ENCODE data around the gene FHAD1. TPM values are rescaled to one million over a fixed set of nuclear protein-coding genes. Genes with fewer than 3 reads are reported as not detected.
A peak's percentile ranks its signal among the peaks of the same experiment; 100 is the strongest.

Gene FHAD1
- polyA plus RNA-seq, 1 of the 3 experiments (the other 2 are of a cell fraction): 0.48 TPM

DNA sequence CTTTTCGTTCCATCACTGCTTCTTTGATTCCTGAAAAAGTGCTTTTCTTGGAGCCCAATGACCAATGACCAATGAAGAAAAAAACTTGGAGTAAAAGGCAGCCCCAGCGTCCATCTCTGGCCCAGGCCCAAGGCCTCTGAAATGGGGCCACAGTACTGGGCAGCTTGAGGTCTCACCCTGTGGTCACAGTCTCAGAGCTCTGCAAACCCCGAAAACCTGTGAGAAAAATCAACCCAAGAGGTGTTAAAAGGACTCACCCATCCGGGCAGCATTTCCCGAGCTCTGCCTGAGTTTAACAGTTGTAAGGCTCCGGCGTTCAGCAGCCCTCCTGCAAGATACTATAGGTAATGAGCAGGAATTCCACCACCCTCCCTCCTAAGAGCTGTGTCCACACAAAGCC is 160.6 kb downstream of the FHAD1 start:
- no peaks in the 10 kb centered on the region for H3K27me3 ChIP-seq (ENCODE audit: insufficient read depth)
- no peak for DNase-seq
- peaks cover 30 to 36% of the 10 kb centered on the region in 2 experiments; a peak in 3 of 4 replicates for H3K4me1 ChIP-seq (ENCODE audit: control insufficient read depth in 1 of 2, insufficient read depth in 2 of 2, low read depth in 1 of 2, low read length in 1 of 2)
- WGBS (ENCODE audit: low lambda C conversion rate): 42% methylated on average over 2 of the region's 7 CpGs
- H3K79me2 ChIP-seq (ENCODE audit: insufficient read depth): peaks cover 26% of the 10 kb centered on the region
- H3K27ac ChIP-seq (ENCODE audit: low read depth in 2 of 2, low read length in 1 of 2): peak overlapping the region in 1 of 2 experiments; percentile 77; a peak in 2 of 4 replicates
- peaks cover 20% of the 10 kb centered on the region for H3F3A ChIP-seq (replicated peaks; ENCODE audit: insufficient read depth)
- H3K36me3 ChIP-seq (replicated peaks in 1 of 2; ENCODE audit: control insufficient read depth in 1 of 2, insufficient read depth in 2 of 2, low read length in 1 of 2): no peaks in the 10 kb centered on the region
- TF ChIP-seq SIN3A (IDR thresholded peaks at IDR 0.05; ENCODE audit: borderline replicate concordance, low read depth, low read length): no peak
- no peak for TF ChIP-seq NRF1 (IDR thresholded peaks at IDR 0.05; ENCODE audit: low read depth, low read length)
- no peak for TF ChIP-seq MEF2A (IDR thresholded peaks at IDR 0.05; ENCODE audit: borderline replicate concordance, low read depth)
- no peak for TF ChIP-seq TEAD4 (IDR thresholded peaks at IDR 0.05; ENCODE audit: borderline replicate concordance, insufficient read depth)
- TF ChIP-seq MXI1 (IDR thresholded peaks at IDR 0.05; ENCODE audit: low read depth, low read length): no peak
- no peak for TF ChIP-seq TCF12 (IDR thresholded peaks at IDR 0.05)
- TF ChIP-seq EZH2phosphoT487 (IDR thresholded peaks at IDR 0.05; ENCODE audit: borderline replicate concordance, low read depth): no peak
- TF ChIP-seq NFIC (IDR thresholded peaks at IDR 0.05; ENCODE audit: borderline replicate concordance): no peak; the same call in 1 of the 2 replicates
- TF ChIP-seq, protein P1, sequence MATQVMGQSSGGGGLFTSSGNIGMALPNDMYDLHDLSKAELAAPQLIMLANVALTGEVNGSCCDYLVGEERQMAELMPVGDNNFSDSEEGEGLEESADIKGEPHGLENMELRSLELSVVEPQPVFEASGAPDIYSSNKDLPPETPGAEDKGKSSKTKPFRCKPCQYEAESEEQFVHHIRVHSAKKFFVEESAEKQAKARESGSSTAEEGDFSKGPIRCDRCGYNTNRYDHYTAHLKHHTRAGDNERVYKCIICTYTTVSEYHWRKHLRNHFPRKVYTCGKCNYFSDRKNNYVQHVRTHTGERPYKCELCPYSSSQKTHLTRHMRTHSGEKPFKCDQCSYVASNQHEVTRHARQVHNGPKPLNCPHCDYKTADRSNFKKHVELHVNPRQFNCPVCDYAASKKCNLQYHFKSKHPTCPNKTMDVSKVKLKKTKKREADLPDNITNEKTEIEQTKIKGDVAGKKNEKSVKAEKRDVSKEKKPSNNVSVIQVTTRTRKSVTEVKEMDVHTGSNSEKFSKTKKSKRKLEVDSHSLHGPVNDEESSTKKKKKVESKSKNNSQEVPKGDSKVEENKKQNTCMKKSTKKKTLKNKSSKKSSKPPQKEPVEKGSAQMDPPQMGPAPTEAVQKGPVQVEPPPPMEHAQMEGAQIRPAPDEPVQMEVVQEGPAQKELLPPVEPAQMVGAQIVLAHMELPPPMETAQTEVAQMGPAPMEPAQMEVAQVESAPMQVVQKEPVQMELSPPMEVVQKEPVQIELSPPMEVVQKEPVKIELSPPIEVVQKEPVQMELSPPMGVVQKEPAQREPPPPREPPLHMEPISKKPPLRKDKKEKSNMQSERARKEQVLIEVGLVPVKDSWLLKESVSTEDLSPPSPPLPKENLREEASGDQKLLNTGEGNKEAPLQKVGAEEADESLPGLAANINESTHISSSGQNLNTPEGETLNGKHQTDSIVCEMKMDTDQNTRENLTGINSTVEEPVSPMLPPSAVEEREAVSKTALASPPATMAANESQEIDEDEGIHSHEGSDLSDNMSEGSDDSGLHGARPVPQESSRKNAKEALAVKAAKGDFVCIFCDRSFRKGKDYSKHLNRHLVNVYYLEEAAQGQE (IDR thresholded peaks at IDR 0.05; ENCODE audit: low read depth, low read length): no peak
- TF ChIP-seq POLR2AphosphoS5 (IDR thresholded peaks at IDR 0.05; ENCODE audit: low read depth, low read length): no peak
- no peak for TF ChIP-seq ELF1 (IDR thresholded peaks at IDR 0.05)
- no peak for TF ChIP-seq RCOR1 (IDR thresholded peaks at IDR 0.05; ENCODE audit: low read length)
- H3K4me3 ChIP-seq (ENCODE audit: low read depth in 2 of 2, low read length in 1 of 2): no peak overlapping the region
- peaks cover 14% of the 10 kb centered on the region for H4K20me1 ChIP-seq (ENCODE audit: insufficient read depth)
- no peaks in the 10 kb centered on the region for H3K9me3 ChIP-seq
- CTCF ChIA-PET: interaction anchor here (0.7 to 3.0 kb wide), 4 partner anchors 9 to 260 kb away, joined by 3 to 10 read pairs (median 3); no protein-coding TSS in a partner anchor
- no peaks in the 10 kb centered on the region for H3K9me2 ChIP-seq
- H3K9ac ChIP-seq: peak overlapping the region; percentile 9; the same call in 1 of the 2 replicates
- H3K4me2 ChIP-seq: peak overlapping the region; percentile 57
- H2AFZ ChIP-seq (ENCODE audit: low read depth): no peak overlapping the region
- POLR2A ChIA-PET: no interaction called here

DNA sequence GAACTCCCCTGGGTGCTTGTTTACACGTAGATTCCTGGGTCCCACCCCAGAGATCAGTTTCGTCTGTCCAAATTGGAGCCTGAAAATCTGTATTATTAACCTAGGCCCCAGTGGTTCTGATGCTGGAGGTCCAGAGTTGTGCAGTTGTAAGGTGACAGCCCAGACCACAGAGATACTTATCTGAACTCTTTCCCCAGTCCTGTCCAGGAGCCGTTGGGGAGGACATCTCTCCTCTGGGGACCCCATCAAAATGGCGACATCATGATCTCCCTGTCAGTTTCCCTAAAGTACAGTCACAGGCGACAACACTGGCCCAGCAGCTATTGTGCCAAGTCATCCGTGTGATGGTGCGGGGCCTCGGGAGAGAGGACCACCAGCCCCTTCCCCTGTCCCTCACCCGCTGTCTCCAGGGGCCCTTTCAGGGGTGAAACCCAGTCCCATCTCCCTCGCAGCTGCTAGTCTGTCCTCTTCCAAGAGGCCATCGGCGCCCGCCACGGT is 161.9 kb downstream of the FHAD1 start:
- H3F3A ChIP-seq (replicated peaks; ENCODE audit: insufficient read depth): peaks cover 20% of the 10 kb centered on the region
- peak overlapping the region; percentile 96 for H3K4me2 ChIP-seq
- H3K9me3 ChIP-seq: no peaks in the 10 kb centered on the region
- H3K27me3 ChIP-seq (ENCODE audit: insufficient read depth): no peaks in the 10 kb centered on the region
- H3K4me1 ChIP-seq (ENCODE audit: control insufficient read depth in 1 of 2, insufficient read depth in 2 of 2, low read depth in 1 of 2, low read length in 1 of 2): peaks cover 30 to 36% of the 10 kb centered on the region in 2 experiments; a peak in 3 of 4 replicates
- H4K20me1 ChIP-seq (ENCODE audit: insufficient read depth): peaks cover 27% of the 10 kb centered on the region
- peak overlapping the region; percentile 85; the same call in 1 of the 2 replicates for H2AFZ ChIP-seq (ENCODE audit: low read depth)
- DNase-seq: no peak
- ChIA-PET CTCF (interaction anchor here (0.7 to 3.0 kb wide), 3 partner anchors 25 to 86 kb away, joined by 3 to 10 read pairs (median 7); no protein-coding TSS in a partner anchor), POLR2A (no interaction called here)
- no peaks in the 10 kb centered on the region for H3K36me3 ChIP-seq (replicated peaks in 1 of 2; ENCODE audit: control insufficient read depth in 1 of 2, insufficient read depth in 2 of 2, low read length in 1 of 2)
- H3K9me2 ChIP-seq: no peaks in the 10 kb centered on the region
- WGBS (ENCODE audit: low lambda C conversion rate): 54% methylated on average over 13 of the region's 14 CpGs
- peak overlapping the region in 1 of 2 experiments; percentile 77; a peak in 3 of 4 replicates for H3K27ac ChIP-seq (ENCODE audit: low read depth in 2 of 2, low read length in 1 of 2)
- peaks cover 39% of the 10 kb centered on the region for H3K79me2 ChIP-seq (ENCODE audit: insufficient read depth)
- H3K4me3 ChIP-seq (ENCODE audit: low read depth in 2 of 2, low read length in 1 of 2): peak overlapping the region; percentile 84 to 92
- peak overlapping the region; percentile 88 for H3K9ac ChIP-seq
- TF ChIP-seq RAD21 (IDR thresholded peaks at IDR 0.05; ENCODE audit: low read length) (no peak), ELF1 (IDR thresholded peaks at IDR 0.05) (no peak), FOXM1 (IDR thresholded peaks at IDR 0.05; ENCODE audit: low read depth) (no peak), EP300 (IDR thresholded peaks at IDR 0.05; ENCODE audit: borderline replicate concordance in 1 of 2, low read depth in 1 of 2, low read length in 1 of 2) (no peak), RCOR1 (IDR thresholded peaks at IDR 0.05; ENCODE audit: low read length) (no peak)
- TF ChIP-seq, protein P2, sequence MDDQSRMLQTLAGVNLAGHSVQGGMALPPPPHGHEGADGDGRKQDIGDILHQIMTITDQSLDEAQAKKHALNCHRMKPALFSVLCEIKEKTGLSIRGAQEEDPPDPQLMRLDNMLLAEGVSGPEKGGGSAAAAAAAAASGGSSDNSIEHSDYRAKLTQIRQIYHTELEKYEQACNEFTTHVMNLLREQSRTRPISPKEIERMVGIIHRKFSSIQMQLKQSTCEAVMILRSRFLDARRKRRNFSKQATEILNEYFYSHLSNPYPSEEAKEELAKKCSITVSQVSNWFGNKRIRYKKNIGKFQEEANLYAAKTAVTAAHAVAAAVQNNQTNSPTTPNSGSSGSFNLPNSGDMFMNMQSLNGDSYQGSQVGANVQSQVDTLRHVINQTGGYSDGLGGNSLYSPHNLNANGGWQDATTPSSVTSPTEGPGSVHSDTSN (IDR thresholded peaks at IDR 0.05): no peak
- TF ChIP-seq, protein P3, sequence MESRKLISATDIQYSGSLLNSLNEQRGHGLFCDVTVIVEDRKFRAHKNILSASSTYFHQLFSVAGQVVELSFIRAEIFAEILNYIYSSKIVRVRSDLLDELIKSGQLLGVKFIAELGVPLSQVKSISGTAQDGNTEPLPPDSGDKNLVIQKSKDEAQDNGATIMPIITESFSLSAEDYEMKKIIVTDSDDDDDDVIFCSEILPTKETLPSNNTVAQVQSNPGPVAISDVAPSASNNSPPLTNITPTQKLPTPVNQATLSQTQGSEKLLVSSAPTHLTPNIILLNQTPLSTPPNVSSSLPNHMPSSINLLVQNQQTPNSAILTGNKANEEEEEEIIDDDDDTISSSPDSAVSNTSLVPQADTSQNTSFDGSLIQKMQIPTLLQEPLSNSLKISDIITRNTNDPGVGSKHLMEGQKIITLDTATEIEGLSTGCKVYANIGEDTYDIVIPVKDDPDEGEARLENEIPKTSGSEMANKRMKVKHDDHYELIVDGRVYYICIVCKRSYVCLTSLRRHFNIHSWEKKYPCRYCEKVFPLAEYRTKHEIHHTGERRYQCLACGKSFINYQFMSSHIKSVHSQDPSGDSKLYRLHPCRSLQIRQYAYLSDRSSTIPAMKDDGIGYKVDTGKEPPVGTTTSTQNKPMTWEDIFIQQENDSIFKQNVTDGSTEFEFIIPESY (IDR thresholded peaks at IDR 0.05; ENCODE audit: borderline replicate concordance, low read depth): no peak
- TF ChIP-seq, protein P1 (IDR thresholded peaks at IDR 0.05; ENCODE audit: low read depth, low read length): no peak

Data from SK-N-SH (cell line).